Breast epithelium (tissue), 4 donors: ENCODE data around the gene AOPEP. TPM values are rescaled to one million over a fixed set of nuclear protein-coding genes. Genes with fewer than 3 reads are reported as not detected.

Experiments
- DNase-seq, 2 donors: peaks; one replicate each; pipeline ENCODE4 v3.0.0-alpha.2; 2019; ENCODE audit warnings: low spot score in 2 of 2
- H3K27ac ChIP-seq, 2 donors: fragments of 200-600 bp; sonication (generic) in 1 of 2; one replicate each; pipeline ENCODE4 v1.5.1; 2016 to 2019; ENCODE audit warnings: mild to moderate bottlenecking in 1 of 2
- H3K27me3 ChIP-seq, 2 donors: fragments of 200-600 bp; sonication (generic) in 1 of 2; one replicate each; pipeline versions ENCODE4 v1.5.1 to v1.6.0; 2017 to 2019; ENCODE audit warnings: control low read depth in 1 of 2, mild to moderate bottlenecking in 1 of 2
- H3K36me3 ChIP-seq: fragments of 200-600 bp; one replicate; pipeline ENCODE4 v1.5.1; 2019
- H3K4me1 ChIP-seq, 2 donors: fragments of 200-600 bp; sonication (generic); one replicate each; pipeline ENCODE4 v1.5.1; 2016 to 2019; ENCODE audit warnings: control low read depth in 1 of 2
- H3K4me3 ChIP-seq, 3 donors: fragments of 200-600 bp; sonication (generic); 1 replicate in 2 of 3; 2 replicates in 1 of 3; pipeline ENCODE4 v1.5.1; 2016 to 2019; ENCODE audit warnings: mild to moderate bottlenecking in 3 of 3, moderate library complexity in 2 of 3
- H3K9me3 ChIP-seq, 2 donors: fragments of 200-600 bp; sonication (generic) in 1 of 2; one replicate each; pipeline ENCODE4 v1.5.1; 2016 to 2019; ENCODE audit warnings: control low read depth in 1 of 2
- POLR2A ChIP-seq: fragments of 450-650 bp; IDR thresholded peaks from one replicate; pipeline ENCODE4 v1.6.1; 2016; ENCODE audit warnings: antibody characterized with exemption, mild to moderate bottlenecking, moderate library complexity
- POLR2AphosphoS5 ChIP-seq, 3 donors: sonication (generic); formaldehyde crosslinking; IDR thresholded peaks; one replicate each; pipeline ENCODE4 v1.6.1; 2017; ENCODE audit warnings: antibody characterized with exemption in 3 of 3
- intact Hi-C: fragments of 100-400 bp; cut with DNase I; formaldehyde crosslinking; loops from one replicate; pipeline ENCODE4 v1.15.1; 2023; ENCODE audit warnings: low total_unique reads
- total RNA-seq, 3 donors: library from RNA; depleted of rRNA; stranded (reverse); fragments of >200 nt; gene quantifications; one replicate each; pipeline ENCODE4 v1.1.0, GENCODE V29; 2016
- TF ChIP-seq, protein P1 (sequence below), 3 donors: fragments of 450-650 bp; IDR thresholded peaks; one replicate each; pipeline ENCODE4 v1.5.1; 2016 to 2017; ENCODE audit warnings: antibody characterized with exemption in 3 of 3, mild to moderate bottlenecking in 3 of 3, moderate library complexity in 3 of 3

The AOPEP gene
- total RNA-seq, 3 donors from 2014 or later: 15.5 to 94.1 (median 87.5) TPM

DNA sequence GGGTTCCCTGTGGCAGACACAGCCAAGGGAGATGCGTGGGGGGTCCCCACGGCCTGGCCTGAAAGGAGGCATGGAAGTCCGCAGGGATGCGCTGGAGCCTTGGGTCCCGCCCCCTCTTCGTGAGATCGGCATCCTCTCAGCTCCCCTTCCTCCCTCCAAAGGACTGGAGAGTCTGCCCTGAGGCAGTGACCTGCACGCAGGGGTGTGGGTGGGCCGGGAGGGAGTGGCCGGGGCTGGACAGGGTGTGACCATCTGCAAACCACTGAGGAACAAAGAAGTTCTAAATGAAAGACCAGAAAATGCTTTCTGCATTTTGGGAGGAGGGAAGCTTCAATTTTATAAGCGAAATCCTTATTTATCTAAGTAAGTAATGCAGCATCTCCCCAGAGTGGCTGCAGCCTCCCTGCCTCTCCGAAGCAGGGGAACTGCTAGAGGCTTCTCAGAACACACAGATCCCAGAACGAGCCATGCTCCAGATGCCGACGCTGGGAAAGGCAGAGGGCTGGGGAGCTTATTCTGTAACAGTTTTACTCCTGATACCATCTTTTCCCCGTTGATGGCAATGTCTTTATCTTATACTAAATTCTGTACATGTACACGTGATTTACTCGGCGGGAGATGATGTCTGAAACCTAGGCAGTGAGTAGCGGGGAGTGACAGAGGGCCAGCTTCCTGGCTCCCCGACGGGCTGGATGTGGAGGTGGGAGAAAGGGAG, 369.3 kb downstream of the AOPEP start:
- H3K4me1 ChIP-seq: peaks cover 7 to 8% of the 10 kb centered on the region in 2 donors
- H3K9me3 ChIP-seq: no peaks in the 10 kb centered on the region
- no peaks in the 10 kb centered on the region for H3K36me3 ChIP-seq
- no peak overlapping the region for H3K4me3 ChIP-seq
- H3K27me3 ChIP-seq: no peaks in the 10 kb centered on the region
- TF ChIP-seq POLR2AphosphoS5 (IDR thresholded peaks at IDR 0.05): no peak
- TF ChIP-seq POLR2A: no peak
- TF ChIP-seq, protein P1, sequence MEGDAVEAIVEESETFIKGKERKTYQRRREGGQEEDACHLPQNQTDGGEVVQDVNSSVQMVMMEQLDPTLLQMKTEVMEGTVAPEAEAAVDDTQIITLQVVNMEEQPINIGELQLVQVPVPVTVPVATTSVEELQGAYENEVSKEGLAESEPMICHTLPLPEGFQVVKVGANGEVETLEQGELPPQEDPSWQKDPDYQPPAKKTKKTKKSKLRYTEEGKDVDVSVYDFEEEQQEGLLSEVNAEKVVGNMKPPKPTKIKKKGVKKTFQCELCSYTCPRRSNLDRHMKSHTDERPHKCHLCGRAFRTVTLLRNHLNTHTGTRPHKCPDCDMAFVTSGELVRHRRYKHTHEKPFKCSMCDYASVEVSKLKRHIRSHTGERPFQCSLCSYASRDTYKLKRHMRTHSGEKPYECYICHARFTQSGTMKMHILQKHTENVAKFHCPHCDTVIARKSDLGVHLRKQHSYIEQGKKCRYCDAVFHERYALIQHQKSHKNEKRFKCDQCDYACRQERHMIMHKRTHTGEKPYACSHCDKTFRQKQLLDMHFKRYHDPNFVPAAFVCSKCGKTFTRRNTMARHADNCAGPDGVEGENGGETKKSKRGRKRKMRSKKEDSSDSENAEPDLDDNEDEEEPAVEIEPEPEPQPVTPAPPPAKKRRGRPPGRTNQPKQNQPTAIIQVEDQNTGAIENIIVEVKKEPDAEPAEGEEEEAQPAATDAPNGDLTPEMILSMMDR (IDR thresholded peaks at IDR 0.05): no peak
- DNase-seq: no peak
- no peak overlapping the region for H3K27ac ChIP-seq
- intact Hi-C loops: no loop called here

DNA sequence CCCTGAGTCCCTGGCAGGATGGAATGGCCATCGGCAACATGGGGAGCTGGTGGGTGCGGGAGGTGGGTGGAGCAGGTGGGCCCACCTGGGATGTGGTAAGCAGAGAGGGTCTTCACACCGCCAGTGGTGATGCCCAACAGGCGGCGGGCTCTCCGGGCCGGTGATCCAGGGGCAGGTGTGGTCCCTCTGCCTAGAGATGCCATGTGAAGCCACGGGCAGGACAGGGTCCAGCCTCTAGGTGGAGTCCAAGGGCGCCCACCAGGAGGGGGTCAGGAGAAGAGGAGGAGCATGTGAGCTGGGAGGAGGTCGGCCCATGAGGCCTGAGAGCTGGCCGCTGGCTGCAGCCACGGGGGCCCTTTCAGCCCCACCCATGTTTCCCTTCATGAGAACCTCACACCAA, 369.9 kb downstream of the AOPEP start:
- no peaks in the 10 kb centered on the region for H3K9me3 ChIP-seq
- H3K4me1 ChIP-seq: peaks cover 6 to 7% of the 10 kb centered on the region in 2 donors
- H3K36me3 ChIP-seq: no peaks in the 10 kb centered on the region
- no peak for DNase-seq
- TF ChIP-seq POLR2A: no peak
- TF ChIP-seq POLR2AphosphoS5 (IDR thresholded peaks at IDR 0.05): no peak
- TF ChIP-seq, protein P1 (IDR thresholded peaks at IDR 0.05): no peak
- H3K27ac ChIP-seq: no peak overlapping the region
- intact Hi-C loops: no loop called here
- H3K4me3 ChIP-seq: no peak overlapping the region
- no peaks in the 10 kb centered on the region for H3K27me3 ChIP-seq

DNA sequence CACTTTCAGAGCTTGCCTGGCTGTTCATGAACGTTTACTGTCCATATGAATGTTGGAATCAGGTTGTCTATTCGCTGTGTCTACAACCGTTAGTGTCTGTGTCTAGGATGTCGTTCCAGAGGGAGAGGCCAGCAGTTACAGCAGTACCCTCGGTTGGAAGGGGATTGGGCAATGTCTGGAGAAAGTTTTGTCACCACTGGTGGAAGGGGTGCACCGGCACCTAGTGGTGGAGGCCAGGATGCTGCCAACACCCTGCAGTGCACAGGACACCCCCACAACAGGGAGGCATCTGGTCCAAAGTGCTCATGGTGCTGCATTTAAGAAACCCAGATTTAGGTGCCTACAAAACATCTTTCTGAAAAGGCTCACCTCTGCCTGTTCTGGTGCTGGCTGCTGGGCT, 370.3 kb downstream of the AOPEP start:
- Histone ChIP-seq H3K36me3 (no peaks in the 10 kb centered on the region), H3K9me3 (no peaks in the 10 kb centered on the region), H3K27ac (no peak overlapping the region), H3K27me3 (no peaks in the 10 kb centered on the region), H3K4me3 (no peak overlapping the region), H3K4me1 (peaks cover 6% of the 10 kb centered on the region in 2 donors)
- intact Hi-C loops: no loop called here
- no peak for DNase-seq
- TF ChIP-seq POLR2AphosphoS5 (IDR thresholded peaks at IDR 0.05) (no peak), POLR2A (no peak)
- TF ChIP-seq, protein P1 (IDR thresholded peaks at IDR 0.05): no peak

DNA sequence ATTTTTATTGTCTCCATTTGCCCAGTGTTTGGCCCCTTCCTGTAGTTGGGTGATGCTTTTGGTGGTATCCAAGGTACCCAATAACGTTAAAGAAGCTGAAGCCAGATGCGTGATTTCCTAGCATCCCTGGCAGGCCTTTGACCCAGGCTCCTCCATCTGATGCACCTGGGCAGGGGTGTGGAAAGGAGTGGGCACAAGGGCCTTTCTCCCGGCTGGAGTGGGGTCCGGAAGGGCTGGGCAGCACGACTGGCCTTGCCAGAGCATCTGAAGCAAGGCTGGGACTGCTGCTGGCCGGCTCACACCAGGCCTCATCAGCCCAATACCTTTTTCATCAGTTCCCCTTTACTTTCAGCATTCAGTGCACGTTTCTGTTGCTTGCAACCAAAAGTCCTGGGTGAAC, 370.8 kb downstream of the AOPEP start:
- Histone ChIP-seq H3K27ac (no peak overlapping the region), H3K4me1 (peaks cover under 1 to 1% of the 10 kb centered on the region in 2 donors), H3K4me3 (no peak overlapping the region), H3K36me3 (no peaks in the 10 kb centered on the region), H3K9me3 (no peaks in the 10 kb centered on the region), H3K27me3 (no peaks in the 10 kb centered on the region)
- TF ChIP-seq, protein P1 (IDR thresholded peaks at IDR 0.05): no peak
- TF ChIP-seq POLR2AphosphoS5 (IDR thresholded peaks at IDR 0.05): no peak
- TF ChIP-seq POLR2A: no peak
- DNase-seq: no peak
- intact Hi-C loops: no loop called here

DNA sequence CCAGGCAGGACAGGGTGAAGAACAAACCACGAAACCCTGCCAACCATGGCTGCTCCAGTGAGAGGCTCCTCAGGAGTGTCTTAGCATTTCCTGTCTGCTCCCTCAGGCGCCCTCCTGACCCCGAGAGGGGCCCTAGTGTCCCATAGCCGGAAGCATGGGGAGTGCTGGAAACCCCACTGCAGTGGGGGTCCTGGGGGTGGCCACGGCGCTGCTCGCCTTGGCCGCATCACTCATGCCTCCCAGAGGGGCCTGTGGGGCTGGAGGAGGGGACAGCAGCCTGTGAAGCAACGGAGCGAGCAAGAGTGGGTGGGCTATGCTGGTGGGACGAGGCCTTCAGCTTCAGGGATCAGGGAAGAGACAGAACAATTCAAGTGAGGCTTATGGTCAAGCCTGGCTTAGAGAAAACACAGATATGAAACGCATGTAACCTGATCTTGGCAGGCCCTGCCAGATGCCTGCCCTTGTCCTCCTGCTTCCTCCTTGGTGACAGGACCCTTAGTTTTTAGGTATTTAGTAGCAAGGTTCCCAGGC, 372.0 kb downstream of the AOPEP start:
- no peak overlapping the region for H3K27ac ChIP-seq
- H3K27me3 ChIP-seq: no peaks in the 10 kb centered on the region
- no peaks in the 10 kb centered on the region for H3K4me1 ChIP-seq
- H3K36me3 ChIP-seq: no peaks in the 10 kb centered on the region
- no peaks in the 10 kb centered on the region for H3K9me3 ChIP-seq
- TF ChIP-seq POLR2A (no peak), POLR2AphosphoS5 (IDR thresholded peaks at IDR 0.05) (no peak)
- TF ChIP-seq, protein P1 (IDR thresholded peaks at IDR 0.05): no peak
- H3K4me3 ChIP-seq: no peak overlapping the region
- intact Hi-C loops: no loop called here
- DNase-seq: no peak
